CD4-positive, alpha-beta T cell (primary cell): ENCODE data around the gene NUDT22. TPM values are rescaled to one million over a fixed set of nuclear protein-coding genes. Genes with fewer than 3 reads are reported as not detected.

Experiments
- ATAC-seq: fragments of 200-7000 bp; cut with Tn5 transposase; one replicate; pipeline ENCODE4 v1.10.0; 2022; ENCODE audit warnings: mild to moderate bottlenecking; ENCODE audit not compliant: poor library complexity
- CTCF ChIA-PET: fragments of 350-600 bp; sonication (Branson Sonifier 250); formaldehyde crosslinking; loops from one replicate; lab custom pipeline; 2021; ENCODE audit warnings: antibody characterized with exemption, inconsistent platforms; lab: Charles Lee
- POLR2A ChIA-PET: fragments of 350-600 bp; sonication (Branson Sonifier 250); formaldehyde crosslinking; loops from one replicate; lab custom pipeline; 2021; ENCODE audit warnings: antibody characterized with exemption, inconsistent platforms; lab: Charles Lee
- DNase-seq, 14 experiments: peaks; one replicate each; pipeline ENCODE4 v3.0.0-alpha.2; 2013 to 2020; ENCODE audit warnings: mixed read lengths in 2 of 14
- H3K27ac ChIP-seq, 2 donors: one replicate each; pipeline versions ENCODE4 v1.5.1 to v1.7.0; 2013; ENCODE audit warnings: low read length in 2 of 2, low read depth in 1 of 2, mild to moderate bottlenecking in 1 of 2
- H3K27me3 ChIP-seq, 2 experiments: 1 replicate in 1 of 2; 2 replicates in 1 of 2; pipeline versions ENCODE4 v1.6.1 to v1.7.0; 2013; ENCODE audit warnings: low read length in 2 of 2, control low read depth in 1 of 2, mild to moderate bottlenecking in 1 of 2, moderate library complexity in 1 of 2; ENCODE audit not compliant: insufficient read depth in 2 of 2, control insufficient read depth in 1 of 2
- H3K36me3 ChIP-seq: one replicate; pipeline ENCODE4 v1.6.1; 2013; ENCODE audit warnings: low read length, control low read depth; ENCODE audit not compliant: insufficient read depth
- H3K4me1 ChIP-seq: one replicate; pipeline ENCODE4 v1.6.1; 2013; ENCODE audit warnings: low read length, control low read depth; ENCODE audit not compliant: insufficient read depth
- H3K4me3 ChIP-seq: one replicate; pipeline ENCODE4 v1.5.1; 2013; ENCODE audit warnings: mild to moderate bottlenecking, low read length, moderate library complexity
- H3K9me3 ChIP-seq, 2 experiments: 1 replicate in 1 of 2; 2 replicates in 1 of 2; pipeline versions ENCODE4 v1.6.1 to v1.7.0; 2013; ENCODE audit warnings: low read length in 2 of 2, mild to moderate bottlenecking in 2 of 2, control low read depth in 1 of 2, moderate library complexity in 1 of 2; ENCODE audit not compliant: control insufficient read depth in 1 of 2, insufficient read depth in 1 of 2
- H3K27ac Mint-ChIP-seq: one replicate; pipeline ENCODE4 v1.8.0; 2020; ENCODE audit warnings: mixed read lengths
- H3K27me3 Mint-ChIP-seq: one replicate; pipeline ENCODE4 v1.8.0; 2021; ENCODE audit warnings: mixed read lengths
- H3K36me3 Mint-ChIP-seq: one replicate; pipeline ENCODE4 v1.8.0; 2021; ENCODE audit warnings: low read depth, mixed read lengths
- H3K4me1 Mint-ChIP-seq: one replicate; pipeline ENCODE4 v1.8.0; 2021; ENCODE audit warnings: low read depth, mixed read lengths
- H3K4me3 Mint-ChIP-seq: one replicate; pipeline ENCODE4 v1.8.0; 2020; ENCODE audit warnings: mild to moderate bottlenecking, mixed read lengths
- H3K9me3 Mint-ChIP-seq: one replicate; pipeline ENCODE4 v1.8.0; 2020; ENCODE audit warnings: mixed read lengths
- CTCF ChIP-seq: fragments of 200-600 bp; IDR thresholded peaks from one replicate; pipeline ENCODE4 v1.8.0; 2022; ENCODE audit warnings: antibody characterized with exemption, mild to moderate bottlenecking
- intact Hi-C, 2 experiments: fragments of 100-400 bp; cut with DNase I in 1 of 2; cut with micrococcal nuclease in 1 of 2; formaldehyde crosslinking; loops; one replicate each; pipeline versions ENCODE4 v1.15.1 to v1.9.0; 2023 to 2025; cut with DNase I, micrococcal nuclease
- total RNA-seq, 174 experiments: library from RNA in 2 of 174; stranded (reverse) in 2 of 174; gene quantifications; one replicate each; pipeline ENCODE4 v1.2.3 and lab custom pipeline; 2021 to 2026

NUDT22 gene
- total RNA-seq, 2 experiments from 2014 or later: 26.8 to 26.9 TPM

DNA sequence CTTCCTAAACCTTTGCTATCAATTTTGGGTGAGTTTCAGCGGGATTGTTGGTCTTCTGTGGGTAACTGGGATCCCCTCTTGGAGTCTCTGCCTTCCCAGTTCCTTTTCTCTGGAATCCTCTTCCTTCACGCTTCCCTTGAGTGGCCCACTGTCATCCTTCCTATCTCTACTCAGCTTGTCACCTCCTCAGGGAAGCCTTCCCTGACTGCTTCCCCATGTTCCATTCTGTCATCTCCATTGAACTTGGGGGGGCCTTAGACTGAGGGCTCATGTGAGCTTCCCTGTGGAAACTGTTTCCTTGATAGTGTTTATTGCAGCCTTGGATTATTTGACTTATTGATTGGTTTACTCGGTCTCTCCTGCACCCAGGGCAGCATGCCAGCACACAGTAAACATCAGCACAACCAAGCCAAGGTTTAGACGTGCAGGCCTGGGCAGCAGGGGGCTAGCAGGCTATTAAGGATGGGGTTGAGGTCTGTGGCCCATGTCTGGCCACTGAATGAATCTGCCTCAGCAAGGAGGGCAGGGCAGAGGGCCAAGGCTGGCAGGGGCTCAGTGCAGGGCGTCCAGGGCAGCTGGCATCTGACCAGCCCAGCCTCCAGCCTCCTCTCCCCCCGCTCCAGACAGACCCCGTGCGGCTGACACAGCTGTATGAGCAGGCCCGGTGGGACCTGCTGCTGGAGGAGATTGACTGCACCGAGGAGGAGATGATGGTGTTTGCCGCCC, 7.3 kb upstream of the NUDT22 start:
- H3K27me3 Mint-ChIP-seq: no peaks in the 10 kb centered on the region
- H3K27ac ChIP-seq: no peak overlapping the region
- no peak for TF ChIP-seq CTCF
- no peak for DNase-seq
- ATAC-seq: no peak
- H3K4me3 Mint-ChIP-seq: no peak overlapping the region
- H3K27ac Mint-ChIP-seq: peak overlapping the region; percentile 44
- no peak overlapping the region for H3K4me3 ChIP-seq
- no peaks in the 10 kb centered on the region for H3K9me3 Mint-ChIP-seq
- H3K36me3 ChIP-seq: peaks cover 74% of the 10 kb centered on the region
- H3K4me1 Mint-ChIP-seq: peaks cover 8% of the 10 kb centered on the region
- intact Hi-C loops: no loop called here
- POLR2A ChIA-PET: interaction anchor here (1.1 kb wide), 1 partner anchor 14 kb away, joined by 3 read pairs; no protein-coding TSS in a partner anchor
- no peaks in the 10 kb centered on the region for H3K9me3 ChIP-seq
- CTCF ChIA-PET: interaction anchor here (0.8 kb wide), 1 partner anchor 15 kb away, joined by 3 read pairs; no protein-coding TSS in a partner anchor
- H3K4me1 ChIP-seq: peaks cover 2% of the 10 kb centered on the region
- peaks cover 46% of the 10 kb centered on the region for H3K36me3 Mint-ChIP-seq
- H3K27me3 ChIP-seq: no peaks in the 10 kb centered on the region

DNA sequence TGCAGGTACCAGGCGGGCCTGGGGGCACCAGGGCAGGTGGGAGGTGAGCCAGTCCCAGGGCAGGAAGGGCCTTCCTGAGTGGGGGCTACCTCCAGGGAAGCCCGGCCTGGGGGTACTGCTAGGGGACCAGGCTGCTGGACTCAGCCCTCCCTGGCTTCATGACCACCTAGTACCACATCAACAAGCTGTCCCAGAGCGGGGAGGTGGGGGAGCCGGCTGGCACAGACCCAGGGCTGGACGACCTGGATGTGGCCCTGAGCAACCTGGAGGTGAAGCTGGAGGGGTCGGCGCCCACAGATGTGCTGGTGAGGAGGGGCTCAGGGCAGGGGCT, 6.8 kb upstream of the NUDT22 start:
- H3K27me3 Mint-ChIP-seq: no peaks in the 10 kb centered on the region
- H3K9me3 Mint-ChIP-seq: no peaks in the 10 kb centered on the region
- H3K4me1 ChIP-seq: peaks cover 3% of the 10 kb centered on the region
- H3K36me3 ChIP-seq: peaks cover 71% of the 10 kb centered on the region
- no peaks in the 10 kb centered on the region for H3K9me3 ChIP-seq
- H3K27me3 ChIP-seq: no peaks in the 10 kb centered on the region
- H3K4me1 Mint-ChIP-seq: peaks cover 8% of the 10 kb centered on the region
- no peak overlapping the region for H3K4me3 ChIP-seq
- DNase-seq: no peak
- H3K4me3 Mint-ChIP-seq: no peak overlapping the region
- ChIA-PET POLR2A (interaction anchor here (1.1 kb wide), 1 partner anchor 14 kb away, joined by 3 read pairs; no protein-coding TSS in a partner anchor), CTCF (no interaction called here)
- no peak for TF ChIP-seq CTCF
- H3K27ac ChIP-seq: no peak overlapping the region
- ATAC-seq: no peak
- no peak overlapping the region for H3K27ac Mint-ChIP-seq
- peaks cover 40% of the 10 kb centered on the region for H3K36me3 Mint-ChIP-seq
- intact Hi-C loops: no loop called here

DNA sequence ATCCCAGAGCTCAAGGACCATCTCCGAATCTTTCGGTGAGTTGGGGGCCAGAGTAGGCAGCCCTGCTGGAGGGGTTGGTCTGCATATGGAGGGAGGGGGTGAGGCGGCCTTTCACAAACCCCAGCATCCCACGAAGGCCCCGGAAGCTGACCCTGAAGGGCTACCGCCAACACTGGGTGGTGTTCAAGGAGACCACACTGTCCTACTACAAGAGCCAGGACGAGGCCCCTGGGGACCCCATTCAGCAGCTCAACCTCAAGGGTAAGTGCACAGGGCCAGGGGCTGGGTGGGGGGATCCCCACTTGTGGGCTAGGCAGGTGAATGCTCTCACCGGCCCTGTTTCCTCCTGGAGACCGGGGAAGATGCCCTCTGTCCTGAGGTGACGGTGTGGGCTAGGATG, 6.3 kb upstream of the NUDT22 start:
- intact Hi-C loops: no loop called here
- POLR2A ChIA-PET: interaction anchor here (0.8 to 1.1 kb wide), 2 partner anchors 13 kb away, joined by 3 read pairs; partner anchors contain the start of gene FERMT3
- Histone ChIP-seq H3K36me3 (peaks cover 66% of the 10 kb centered on the region), H3K27ac (no peak overlapping the region), H3K4me1 (peaks cover 7% of the 10 kb centered on the region), H3K27me3 (no peaks in the 10 kb centered on the region), H3K9me3 (no peaks in the 10 kb centered on the region), H3K4me3 (no peak overlapping the region)
- no peak for ATAC-seq
- Mint-ChIP-seq H3K27me3 (no peaks in the 10 kb centered on the region), H3K9me3 (no peaks in the 10 kb centered on the region), H3K4me3 (no peak overlapping the region), H3K36me3 (peaks cover 36% of the 10 kb centered on the region), H3K27ac (no peak overlapping the region), H3K4me1 (peaks cover 8% of the 10 kb centered on the region)
- TF ChIP-seq CTCF: no peak
- CTCF ChIA-PET: no interaction called here
- DNase-seq: no peak
